HepG2 (cell line): ENCODE data around the gene PLBD2. TPM values are rescaled to one million over a fixed set of nuclear protein-coding genes. Genes with fewer than 3 reads are reported as not detected.

Source experiments
- ARNTL ChIP-seq: sonication (generic); formaldehyde crosslinking; IDR thresholded peaks from 2 replicates; pipeline ENCODE4 v1.4.0; 2020; ENCODE audit warnings: mild to moderate bottlenecking, missing genetic modification reagents
- HNF1A ChIP-seq, 2 experiments: sonication (generic) in 1 of 2; formaldehyde crosslinking in 1 of 2; IDR thresholded peaks; 2 replicates each; pipeline versions ENCODE4 v1.4.0 to v1.6.1; 2016 to 2020; ENCODE audit warnings: borderline replicate concordance in 1 of 2, low read depth in 1 of 2, mild to moderate bottlenecking in 1 of 2, missing genetic modification reagents in 1 of 2
- HNF1B ChIP-seq: sonication (generic); formaldehyde crosslinking; IDR thresholded peaks from 2 replicates; pipeline ENCODE4 v1.5.1; 2020; ENCODE audit warnings: mild to moderate bottlenecking, moderate library complexity, missing genetic modification reagents
- MIXL1 ChIP-seq: IDR thresholded peaks from 2 replicates; pipeline ENCODE4 v1.6.1; 2016
- PBX2 ChIP-seq: IDR thresholded peaks from 2 replicates; pipeline ENCODE4 v1.6.1; 2016; ENCODE audit warnings: control low read depth
- PCBP1 ChIP-seq: fragments of 200-400 bp; formaldehyde crosslinking; IDR thresholded peaks from 2 replicates; pipeline ENCODE4 v1.6.1; 2017; ENCODE audit warnings: mild to moderate bottlenecking, low read depth, low read length, borderline replicate concordance
- PHB2 ChIP-seq: fragments of 450-650 bp; IDR thresholded peaks from 2 replicates; pipeline ENCODE4 v1.6.1; 2018; ENCODE audit not compliant: partially characterized antibody
- ZBTB34 ChIP-seq: sonication (generic); formaldehyde crosslinking; IDR thresholded peaks from 2 replicates; pipeline ENCODE4 v1.8.0; 2022; ENCODE audit warnings: mild to moderate bottlenecking, missing genetic modification reagents
- ZNF20 ChIP-seq: sonication (generic); formaldehyde crosslinking; IDR thresholded peaks from 2 replicates; pipeline ENCODE4 v1.4.0; 2020; ENCODE audit warnings: mild to moderate bottlenecking, moderate library complexity, missing genetic modification reagents
- ZNF343 ChIP-seq: sonication (generic); formaldehyde crosslinking; IDR thresholded peaks from 2 replicates; pipeline ENCODE4 v1.4.0; 2020; ENCODE audit warnings: mild to moderate bottlenecking, missing genetic modification reagents
- ZNF414 ChIP-seq: sonication (generic); formaldehyde crosslinking; IDR thresholded peaks from 2 replicates; pipeline ENCODE4 v1.5.0; 2020; ENCODE audit warnings: missing genetic modification reagents
- ZNF446 ChIP-seq: sonication (generic); formaldehyde crosslinking; IDR thresholded peaks from 2 replicates; pipeline ENCODE4 v1.5.0; 2020; ENCODE audit warnings: mild to moderate bottlenecking, missing genetic modification reagents
- ZNF503 ChIP-seq: sonication (generic); formaldehyde crosslinking; IDR thresholded peaks from 2 replicates; pipeline ENCODE4 v1.4.0; 2020; ENCODE audit warnings: missing genetic modification reagents
- ZNF7 ChIP-seq: IDR thresholded peaks from 2 replicates; pipeline ENCODE4 v1.6.1; 2016; ENCODE audit warnings: missing biosample characterization, missing genetic modification reagents
- ZSCAN21 ChIP-seq: sonication (generic); formaldehyde crosslinking; IDR thresholded peaks from 2 replicates; pipeline ENCODE4 v1.8.0; 2022; ENCODE audit warnings: mild to moderate bottlenecking, missing genetic modification reagents, moderate library complexity, borderline replicate concordance
- ZSCAN29 ChIP-seq: sonication (generic); formaldehyde crosslinking; conservative IDR thresholded peaks from 2 replicates; pipeline ENCODE4 v1.4.0; 2020; ENCODE audit warnings: mild to moderate bottlenecking, missing genetic modification reagents
- polyA plus RNA-seq, 8 experiments: library from polyadenylated mRNA; depleted of rRNA in 3 of 8; stranded (reverse) in 7 of 8; unstranded in 1 of 8; fragments of >200 nt; fragmentation: Illumina TruSeq in 4 of 8; extraction: Trizol in 4 of 8; gene quantifications; 2 replicates each; pipeline versions ENCODE4 v1.2.1 to v1.2.3, GENCODE V29; 2011 to 2016; ENCODE audit warnings: low read depth in 4 of 8, missing spikeins in 1 of 8, mixed read lengths in 1 of 8; ENCODE audit not compliant: insufficient read depth in 1 of 8
- total RNA-seq, 5 experiments: library from RNA; depleted of rRNA; stranded (reverse); fragments of >200 nt; fragmentation: Illumina TruSeq; extraction: Trizol; gene quantifications; 2 replicates each; pipeline ENCODE4 v1.2.3, GENCODE V29; 2016; ENCODE audit warnings: low read depth in 1 of 5

Gene PLBD2
- total and polyA plus RNA-seq, 2 of the 13 experiments (the other 11 are each of a cell fraction or from before 2014, with no cell fraction given) = 6.7 to 8.5 TPM

GRCh38 chr12:113418213-113418879 lies 60.0 kb downstream of the PLBD2 start (continued):
- TF ChIP-seq ZBTB34 (no peak), PHB2 (no peak), PCBP1 (no peak), MIXL1 (no peak), ZNF7 (no peak), ZNF343 (no peak), ZNF446 (CRISPR knock-in tag) (no peak), ZNF414 (CRISPR knock-in tag) (no peak), ZSCAN29 (no peak), ZSCAN21 (CRISPR knock-in tag) (no peak), ZNF503 (CRISPR knock-in tag) (0 out of 2 replicates have a peak, but pooled peaks have one; percentile 33), PBX2 (no peak), HNF1B (CRISPR knock-in tag) (peak; percentile 97), HNF1A (IDR thresholded peaks at IDR 0.05; ENCODE audit: low read depth) (peak; percentile 95), HNF1A (CRISPR knock-in tag; IDR thresholded peaks at IDR 0.05; ENCODE audit: borderline replicate concordance) (peak; percentile 98), ZNF20 (CRISPR knock-in tag) (no peak), ARNTL (CRISPR knock-in tag) (peak; percentile 49; the same call in 1 of the 2 replicates)
